WTC11 (cell line): ENCODE measurements around the gene TCTN3. TPM values are rescaled to one million over a fixed set of nuclear protein-coding genes. Genes with fewer than 3 reads are reported as not detected.

Experiments used
- AFF4 ChIP-seq: sonication (generic); formaldehyde crosslinking; IDR thresholded peaks from 2 replicates; pipeline ENCODE4 v1.8.1; 2023; ENCODE audit warnings: mild to moderate bottlenecking, missing genetic modification reagents, borderline replicate concordance
- CREB1 ChIP-seq: sonication (generic); formaldehyde crosslinking; IDR thresholded peaks from 2 replicates; pipeline ENCODE4 v1.8.0; 2023; ENCODE audit warnings: mild to moderate bottlenecking, missing genetic modification reagents
- GABPB1 ChIP-seq: sonication (generic); formaldehyde crosslinking; IDR thresholded peaks from 2 replicates; pipeline ENCODE4 v1.8.1; 2023; ENCODE audit warnings: mild to moderate bottlenecking, missing genetic modification reagents
- KAT7 ChIP-seq: sonication (generic); formaldehyde crosslinking; IDR thresholded peaks from 2 replicates; pipeline ENCODE4 v1.8.1; 2023; ENCODE audit warnings: missing genetic modification reagents, mild to moderate bottlenecking, borderline replicate concordance
- NFYB ChIP-seq: sonication (generic); formaldehyde crosslinking; conservative IDR thresholded peaks from 2 replicates; pipeline ENCODE4 v1.8.0; 2022; ENCODE audit warnings: low read depth, missing genetic modification reagents
- PRRX2 ChIP-seq: fragments of 250-450 bp; sonication (Bioruptor Pico); IDR thresholded peaks from 2 replicates; pipeline ENCODE4 v1.8.0; 2021; ENCODE audit warnings: mild to moderate bottlenecking
- SMAD4 ChIP-seq: sonication (generic); formaldehyde crosslinking; IDR thresholded peaks from 2 replicates; pipeline ENCODE4 v1.8.0; 2022; ENCODE audit warnings: mild to moderate bottlenecking, missing genetic modification reagents
- STAT6 ChIP-seq: sonication (generic); formaldehyde crosslinking; conservative IDR thresholded peaks from 2 replicates; pipeline ENCODE4 v1.8.1; 2023; ENCODE audit warnings: mild to moderate bottlenecking, low read depth, missing genetic modification reagents, moderate library complexity
- ZNF121 ChIP-seq: sonication (generic); formaldehyde crosslinking; IDR thresholded peaks from 2 replicates; pipeline ENCODE4 v1.8.0; 2023; ENCODE audit warnings: missing genetic modification reagents
- ZNF219 ChIP-seq: sonication (generic); formaldehyde crosslinking; IDR thresholded peaks from 2 replicates; pipeline ENCODE4 v1.8.0; 2023; ENCODE audit warnings: missing genetic modification reagents, mild to moderate bottlenecking, borderline replicate concordance
- ZNF671 ChIP-seq: fragments of 250-450 bp; sonication (Bioruptor Pico); IDR thresholded peaks from 2 replicates; pipeline ENCODE4 v1.8.0; 2021; ENCODE audit warnings: mild to moderate bottlenecking
- total RNA-seq: library from RNA; stranded (reverse); gene quantifications from 3 replicates; pipeline ENCODE4 v1.2.3, GENCODE V29; 2021
- TF ChIP-seq, protein P1 (sequence below): sonication (generic); formaldehyde crosslinking; IDR thresholded peaks from 2 replicates; pipeline ENCODE4 v1.8.1; 2023; ENCODE audit warnings: mild to moderate bottlenecking, missing genetic modification reagents
- TF ChIP-seq, protein P2 (sequence below): sonication (generic); formaldehyde crosslinking; IDR thresholded peaks from 2 replicates; pipeline ENCODE4 v1.8.0; 2023; ENCODE audit warnings: missing genetic modification reagents, mild to moderate bottlenecking, borderline replicate concordance
- TF ChIP-seq, protein P3 (sequence below): sonication (generic); formaldehyde crosslinking; IDR thresholded peaks from 2 replicates; pipeline ENCODE4 v1.8.1; 2023; ENCODE audit warnings: mild to moderate bottlenecking, missing genetic modification reagents, moderate library complexity
- TF ChIP-seq, protein P4 (sequence below): sonication (generic); formaldehyde crosslinking; IDR thresholded peaks from 2 replicates; pipeline ENCODE4 v1.8.0; 2022; ENCODE audit warnings: missing genetic modification reagents
- TF ChIP-seq, protein P5 (sequence below): sonication (generic); formaldehyde crosslinking; IDR thresholded peaks from 2 replicates; pipeline ENCODE4 v1.8.0; 2022; ENCODE audit warnings: mild to moderate bottlenecking, missing genetic modification reagents
- TF ChIP-seq, protein P6 (sequence below): fragments of 250-450 bp; sonication (Bioruptor Pico); IDR thresholded peaks from 2 replicates; pipeline ENCODE4 v1.8.0; 2021; ENCODE audit warnings: mild to moderate bottlenecking

The TCTN3 gene
- total RNA-seq, 1 experiment from 2014 or later: 26.4 TPM

DNA sequence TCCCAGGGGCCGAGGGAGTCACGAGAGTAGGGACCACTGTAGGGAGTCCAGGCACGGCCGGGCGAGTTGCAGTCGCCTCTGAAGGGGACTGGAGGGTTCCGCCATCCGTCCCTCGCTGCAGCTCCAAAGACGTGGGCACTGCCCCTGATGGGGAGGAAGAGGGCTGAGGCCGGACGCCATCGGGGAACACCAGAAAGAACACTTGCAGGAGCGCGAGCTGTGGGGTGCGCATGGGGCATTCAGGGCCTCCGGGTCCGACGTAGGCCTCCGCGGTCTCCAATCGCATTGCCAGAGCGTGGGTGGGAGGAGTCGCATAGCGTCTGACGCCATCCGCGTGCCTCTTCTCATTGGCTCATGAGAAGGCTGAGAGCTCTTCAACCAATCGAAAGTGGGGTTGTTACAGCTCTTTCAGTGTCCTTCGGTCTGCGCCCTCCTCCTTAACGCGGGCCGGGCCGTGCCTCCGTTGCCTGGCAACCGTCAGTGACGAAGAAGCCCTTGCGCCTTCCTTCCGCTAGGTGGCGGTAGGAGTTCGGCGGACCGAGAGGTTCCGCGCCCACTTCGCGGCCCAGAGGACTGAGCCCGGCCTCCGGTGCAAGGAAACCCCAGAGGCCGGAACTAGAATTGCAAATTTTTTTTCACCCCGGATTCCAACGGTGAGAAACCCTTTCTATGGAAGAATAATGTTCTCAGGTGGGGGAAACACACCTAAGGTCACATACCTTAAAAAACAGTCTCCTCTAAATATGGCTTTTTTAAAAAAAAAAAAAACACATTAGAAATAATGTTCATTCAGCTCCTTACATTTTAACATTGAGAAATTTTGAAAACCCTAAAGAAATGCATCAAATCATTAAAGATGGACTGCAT is at the start of gene TCTN3 (continued):
- TF ChIP-seq KAT7 (CRISPR knock-in tag) (no peak), ZNF121 (CRISPR knock-in tag) (no peak), PRRX2 (no peak), STAT6 (CRISPR knock-in tag) (no peak), ZNF219 (no peak), SMAD4 (CRISPR knock-in tag) (no peak), NFYB (peak; percentile 77), ZNF671 (CRISPR knock-in tag) (no peak), CREB1 (CRISPR knock-in tag) (no peak), GABPB1 (CRISPR knock-in tag) (peak; percentile 31; the same call in 1 of the 2 replicates), AFF4 (CRISPR knock-in tag) (peak; percentile 28; the same call in 1 of the 2 replicates)
- TF ChIP-seq, protein P1, sequence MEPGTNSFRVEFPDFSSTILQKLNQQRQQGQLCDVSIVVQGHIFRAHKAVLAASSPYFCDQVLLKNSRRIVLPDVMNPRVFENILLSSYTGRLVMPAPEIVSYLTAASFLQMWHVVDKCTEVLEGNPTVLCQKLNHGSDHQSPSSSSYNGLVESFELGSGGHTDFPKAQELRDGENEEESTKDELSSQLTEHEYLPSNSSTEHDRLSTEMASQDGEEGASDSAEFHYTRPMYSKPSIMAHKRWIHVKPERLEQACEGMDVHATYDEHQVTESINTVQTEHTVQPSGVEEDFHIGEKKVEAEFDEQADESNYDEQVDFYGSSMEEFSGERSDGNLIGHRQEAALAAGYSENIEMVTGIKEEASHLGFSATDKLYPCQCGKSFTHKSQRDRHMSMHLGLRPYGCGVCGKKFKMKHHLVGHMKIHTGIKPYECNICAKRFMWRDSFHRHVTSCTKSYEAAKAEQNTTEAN: no peak
- TF ChIP-seq, protein P2, sequence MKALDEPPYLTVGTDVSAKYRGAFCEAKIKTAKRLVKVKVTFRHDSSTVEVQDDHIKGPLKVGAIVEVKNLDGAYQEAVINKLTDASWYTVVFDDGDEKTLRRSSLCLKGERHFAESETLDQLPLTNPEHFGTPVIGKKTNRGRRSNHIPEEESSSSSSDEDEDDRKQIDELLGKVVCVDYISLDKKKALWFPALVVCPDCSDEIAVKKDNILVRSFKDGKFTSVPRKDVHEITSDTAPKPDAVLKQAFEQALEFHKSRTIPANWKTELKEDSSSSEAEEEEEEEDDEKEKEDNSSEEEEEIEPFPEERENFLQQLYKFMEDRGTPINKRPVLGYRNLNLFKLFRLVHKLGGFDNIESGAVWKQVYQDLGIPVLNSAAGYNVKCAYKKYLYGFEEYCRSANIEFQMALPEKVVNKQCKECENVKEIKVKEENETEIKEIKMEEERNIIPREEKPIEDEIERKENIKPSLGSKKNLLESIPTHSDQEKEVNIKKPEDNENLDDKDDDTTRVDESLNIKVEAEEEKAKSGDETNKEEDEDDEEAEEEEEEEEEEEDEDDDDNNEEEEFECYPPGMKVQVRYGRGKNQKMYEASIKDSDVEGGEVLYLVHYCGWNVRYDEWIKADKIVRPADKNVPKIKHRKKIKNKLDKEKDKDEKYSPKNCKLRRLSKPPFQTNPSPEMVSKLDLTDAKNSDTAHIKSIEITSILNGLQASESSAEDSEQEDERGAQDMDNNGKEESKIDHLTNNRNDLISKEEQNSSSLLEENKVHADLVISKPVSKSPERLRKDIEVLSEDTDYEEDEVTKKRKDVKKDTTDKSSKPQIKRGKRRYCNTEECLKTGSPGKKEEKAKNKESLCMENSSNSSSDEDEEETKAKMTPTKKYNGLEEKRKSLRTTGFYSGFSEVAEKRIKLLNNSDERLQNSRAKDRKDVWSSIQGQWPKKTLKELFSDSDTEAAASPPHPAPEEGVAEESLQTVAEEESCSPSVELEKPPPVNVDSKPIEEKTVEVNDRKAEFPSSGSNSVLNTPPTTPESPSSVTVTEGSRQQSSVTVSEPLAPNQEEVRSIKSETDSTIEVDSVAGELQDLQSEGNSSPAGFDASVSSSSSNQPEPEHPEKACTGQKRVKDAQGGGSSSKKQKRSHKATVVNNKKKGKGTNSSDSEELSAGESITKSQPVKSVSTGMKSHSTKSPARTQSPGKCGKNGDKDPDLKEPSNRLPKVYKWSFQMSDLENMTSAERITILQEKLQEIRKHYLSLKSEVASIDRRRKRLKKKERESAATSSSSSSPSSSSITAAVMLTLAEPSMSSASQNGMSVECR (CRISPR knock-in tag): peak; percentile 71
- TF ChIP-seq, protein P3, sequence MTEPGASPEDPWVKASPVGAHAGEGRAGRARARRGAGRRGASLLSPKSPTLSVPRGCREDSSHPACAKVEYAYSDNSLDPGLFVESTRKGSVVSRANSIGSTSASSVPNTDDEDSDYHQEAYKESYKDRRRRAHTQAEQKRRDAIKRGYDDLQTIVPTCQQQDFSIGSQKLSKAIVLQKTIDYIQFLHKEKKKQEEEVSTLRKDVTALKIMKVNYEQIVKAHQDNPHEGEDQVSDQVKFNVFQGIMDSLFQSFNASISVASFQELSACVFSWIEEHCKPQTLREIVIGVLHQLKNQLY (CRISPR knock-in tag): no peak
- TF ChIP-seq, protein P4, sequence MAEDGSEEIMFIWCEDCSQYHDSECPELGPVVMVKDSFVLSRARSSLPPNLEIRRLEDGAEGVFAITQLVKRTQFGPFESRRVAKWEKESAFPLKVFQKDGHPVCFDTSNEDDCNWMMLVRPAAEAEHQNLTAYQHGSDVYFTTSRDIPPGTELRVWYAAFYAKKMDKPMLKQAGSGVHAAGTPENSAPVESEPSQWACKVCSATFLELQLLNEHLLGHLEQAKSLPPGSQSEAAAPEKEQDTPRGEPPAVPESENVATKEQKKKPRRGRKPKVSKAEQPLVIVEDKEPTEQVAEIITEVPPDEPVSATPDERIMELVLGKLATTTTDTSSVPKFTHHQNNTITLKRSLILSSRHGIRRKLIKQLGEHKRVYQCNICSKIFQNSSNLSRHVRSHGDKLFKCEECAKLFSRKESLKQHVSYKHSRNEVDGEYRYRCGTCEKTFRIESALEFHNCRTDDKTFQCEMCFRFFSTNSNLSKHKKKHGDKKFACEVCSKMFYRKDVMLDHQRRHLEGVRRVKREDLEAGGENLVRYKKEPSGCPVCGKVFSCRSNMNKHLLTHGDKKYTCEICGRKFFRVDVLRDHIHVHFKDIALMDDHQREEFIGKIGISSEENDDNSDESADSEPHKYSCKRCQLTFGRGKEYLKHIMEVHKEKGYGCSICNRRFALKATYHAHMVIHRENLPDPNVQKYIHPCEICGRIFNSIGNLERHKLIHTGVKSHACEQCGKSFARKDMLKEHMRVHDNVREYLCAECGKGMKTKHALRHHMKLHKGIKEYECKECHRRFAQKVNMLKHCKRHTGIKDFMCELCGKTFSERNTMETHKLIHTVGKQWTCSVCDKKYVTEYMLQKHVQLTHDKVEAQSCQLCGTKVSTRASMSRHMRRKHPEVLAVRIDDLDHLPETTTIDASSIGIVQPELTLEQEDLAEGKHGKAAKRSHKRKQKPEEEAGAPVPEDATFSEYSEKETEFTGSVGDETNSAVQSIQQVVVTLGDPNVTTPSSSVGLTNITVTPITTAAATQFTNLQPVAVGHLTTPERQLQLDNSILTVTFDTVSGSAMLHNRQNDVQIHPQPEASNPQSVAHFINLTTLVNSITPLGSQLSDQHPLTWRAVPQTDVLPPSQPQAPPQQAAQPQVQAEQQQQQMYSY (CRISPR knock-in tag): no peak
- TF ChIP-seq, protein P5, sequence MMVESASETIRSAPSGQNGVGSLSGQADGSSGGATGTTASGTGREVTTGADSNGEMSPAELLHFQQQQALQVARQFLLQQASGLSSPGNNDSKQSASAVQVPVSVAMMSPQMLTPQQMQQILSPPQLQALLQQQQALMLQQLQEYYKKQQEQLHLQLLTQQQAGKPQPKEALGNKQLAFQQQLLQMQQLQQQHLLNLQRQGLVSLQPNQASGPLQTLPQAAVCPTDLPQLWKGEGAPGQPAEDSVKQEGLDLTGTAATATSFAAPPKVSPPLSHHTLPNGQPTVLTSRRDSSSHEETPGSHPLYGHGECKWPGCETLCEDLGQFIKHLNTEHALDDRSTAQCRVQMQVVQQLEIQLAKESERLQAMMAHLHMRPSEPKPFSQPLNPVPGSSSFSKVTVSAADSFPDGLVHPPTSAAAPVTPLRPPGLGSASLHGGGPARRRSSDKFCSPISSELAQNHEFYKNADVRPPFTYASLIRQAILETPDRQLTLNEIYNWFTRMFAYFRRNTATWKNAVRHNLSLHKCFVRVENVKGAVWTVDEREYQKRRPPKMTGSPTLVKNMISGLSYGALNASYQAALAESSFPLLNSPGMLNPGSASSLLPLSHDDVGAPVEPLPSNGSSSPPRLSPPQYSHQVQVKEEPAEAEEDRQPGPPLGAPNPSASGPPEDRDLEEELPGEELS: no peak
- TF ChIP-seq, protein P6, sequence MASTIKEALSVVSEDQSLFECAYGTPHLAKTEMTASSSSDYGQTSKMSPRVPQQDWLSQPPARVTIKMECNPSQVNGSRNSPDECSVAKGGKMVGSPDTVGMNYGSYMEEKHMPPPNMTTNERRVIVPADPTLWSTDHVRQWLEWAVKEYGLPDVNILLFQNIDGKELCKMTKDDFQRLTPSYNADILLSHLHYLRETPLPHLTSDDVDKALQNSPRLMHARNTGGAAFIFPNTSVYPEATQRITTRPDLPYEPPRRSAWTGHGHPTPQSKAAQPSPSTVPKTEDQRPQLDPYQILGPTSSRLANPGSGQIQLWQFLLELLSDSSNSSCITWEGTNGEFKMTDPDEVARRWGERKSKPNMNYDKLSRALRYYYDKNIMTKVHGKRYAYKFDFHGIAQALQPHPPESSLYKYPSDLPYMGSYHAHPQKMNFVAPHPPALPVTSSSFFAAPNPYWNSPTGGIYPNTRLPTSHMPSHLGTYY (CRISPR knock-in tag): no peak
